OCI-LY7 (cell line): ENCODE measurements around the gene GMPPA.

Experiments
- EZH2phosphoT487 ChIP-seq: fragments of 200-600 bp; sonication (generic); IDR thresholded peaks from 2 replicates; pipeline ENCODE4 v1.6.1; 2018; ENCODE audit warnings: low read depth, borderline replicate concordance, mild to moderate bottlenecking, mixed run types, antibody characterized with exemption, low read length, moderate library complexity, mixed read lengths
- TF ChIP-seq, protein P1 (sequence below): fragments of 200-600 bp; sonication (generic); conservative IDR thresholded peaks from 2 replicates; pipeline ENCODE4 v1.5.1; 2014; ENCODE audit warnings: mild to moderate bottlenecking, antibody characterized with exemption, low read length, moderate library complexity, mixed read lengths

DNA sequence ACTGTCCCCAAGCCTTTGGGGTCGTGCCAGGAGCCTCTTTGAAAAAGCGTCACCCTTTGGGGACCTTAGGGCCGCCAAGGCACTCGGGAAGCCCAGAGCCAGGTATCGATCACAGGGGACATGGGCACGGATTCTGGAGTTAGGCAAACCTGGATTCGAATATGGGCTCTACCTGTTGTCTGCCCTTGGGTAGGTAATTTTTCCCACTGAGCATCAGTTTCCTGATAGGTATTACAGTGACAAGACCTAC is 54.4 kb downstream of the GMPPA start:
- TF ChIP-seq, protein P1, sequence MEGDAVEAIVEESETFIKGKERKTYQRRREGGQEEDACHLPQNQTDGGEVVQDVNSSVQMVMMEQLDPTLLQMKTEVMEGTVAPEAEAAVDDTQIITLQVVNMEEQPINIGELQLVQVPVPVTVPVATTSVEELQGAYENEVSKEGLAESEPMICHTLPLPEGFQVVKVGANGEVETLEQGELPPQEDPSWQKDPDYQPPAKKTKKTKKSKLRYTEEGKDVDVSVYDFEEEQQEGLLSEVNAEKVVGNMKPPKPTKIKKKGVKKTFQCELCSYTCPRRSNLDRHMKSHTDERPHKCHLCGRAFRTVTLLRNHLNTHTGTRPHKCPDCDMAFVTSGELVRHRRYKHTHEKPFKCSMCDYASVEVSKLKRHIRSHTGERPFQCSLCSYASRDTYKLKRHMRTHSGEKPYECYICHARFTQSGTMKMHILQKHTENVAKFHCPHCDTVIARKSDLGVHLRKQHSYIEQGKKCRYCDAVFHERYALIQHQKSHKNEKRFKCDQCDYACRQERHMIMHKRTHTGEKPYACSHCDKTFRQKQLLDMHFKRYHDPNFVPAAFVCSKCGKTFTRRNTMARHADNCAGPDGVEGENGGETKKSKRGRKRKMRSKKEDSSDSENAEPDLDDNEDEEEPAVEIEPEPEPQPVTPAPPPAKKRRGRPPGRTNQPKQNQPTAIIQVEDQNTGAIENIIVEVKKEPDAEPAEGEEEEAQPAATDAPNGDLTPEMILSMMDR: no peak
- no peak for TF ChIP-seq EZH2phosphoT487
